ENCODE results near the gene PAM16. TPM values are rescaled to one million over a fixed set of nuclear protein-coding genes. Genes with fewer than 3 reads are reported as not detected.

PAM16 gene
- total and polyA plus RNA-seq, 4 donors: 18.3 to 55.3 (median 38.4) TPM

GRCh38 chr16:4377573-4378154 lies 26.5 kb upstream of the PAM16 start:
- Histone ChIP-seq H3K4me1 (ENCODE audit: control insufficient read depth, insufficient read depth, low read length) (peaks cover 63% of the 10 kb centered on the region), H3K9me3 (ENCODE audit: control insufficient read depth, insufficient read depth, low read length) (no peaks in the 10 kb centered on the region), H3K36me3 (ENCODE audit: control insufficient read depth, insufficient read depth, low read length) (peaks cover 77% of the 10 kb centered on the region), H3K4me3 (ENCODE audit: low read depth, low read length) (no peak overlapping the region), H3K27ac (ENCODE audit: low read depth, low read length) (no peak overlapping the region), H3K27me3 (ENCODE audit: control insufficient read depth, insufficient read depth, low read length) (no peaks in the 10 kb centered on the region)
- 65% methylated on average over 12 of the region's 12 CpGs for WGBS (ENCODE audit: insufficient coverage)
- DNase-seq (ENCODE audit: low read depth in 4 of 6, low spot score in 6 of 6): no peak

DNA sequence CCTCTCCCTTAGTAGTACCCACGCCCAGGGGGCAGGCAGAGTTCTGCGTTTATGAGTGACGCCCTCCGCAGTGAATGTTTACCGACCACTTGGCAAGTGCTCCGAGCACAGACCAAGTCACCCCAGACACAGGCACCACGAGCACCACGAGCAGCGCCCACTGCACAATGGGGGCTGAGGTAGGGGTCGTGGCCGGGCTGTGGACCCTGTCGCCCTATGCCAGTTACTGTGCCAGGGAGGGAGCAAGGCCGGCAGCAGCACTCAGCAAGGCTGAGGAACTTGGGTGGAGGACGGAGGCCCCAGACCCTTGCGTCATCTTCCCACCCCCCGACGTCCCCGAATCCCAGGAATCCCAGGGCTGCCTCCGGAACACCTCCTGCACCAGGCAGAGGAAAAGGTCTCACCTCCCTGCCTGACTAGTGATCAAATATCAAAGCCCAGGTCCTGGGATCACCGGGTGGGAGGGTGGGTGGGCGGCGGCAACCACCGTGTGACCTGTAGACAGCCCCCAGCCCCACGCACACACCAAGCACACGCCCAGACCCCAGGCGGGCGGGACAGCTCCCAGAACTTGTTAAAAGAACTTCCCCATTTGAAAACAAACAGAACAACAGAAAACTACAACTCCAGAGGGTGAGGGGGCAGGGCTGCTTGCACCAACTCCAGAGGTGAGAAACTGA lies 25.9 kb upstream of the PAM16 start:
- Histone ChIP-seq H3K27ac (ENCODE audit: low read depth, low read length) (peak overlapping the region; percentile 25), H3K4me3 (ENCODE audit: low read depth, low read length) (no peak overlapping the region), H3K36me3 (ENCODE audit: control insufficient read depth, insufficient read depth, low read length) (peaks cover 71% of the 10 kb centered on the region), H3K4me1 (ENCODE audit: control insufficient read depth, insufficient read depth, low read length) (peaks cover 70% of the 10 kb centered on the region), H3K9me3 (ENCODE audit: control insufficient read depth, insufficient read depth, low read length) (no peaks in the 10 kb centered on the region), H3K27me3 (ENCODE audit: control insufficient read depth, insufficient read depth, low read length) (no peaks in the 10 kb centered on the region)
- 70% methylated on average over 17 of the region's 27 CpGs for WGBS (ENCODE audit: insufficient coverage)
- DNase-seq (ENCODE audit: low read depth in 4 of 6, low spot score in 6 of 6): no peak

DNA sequence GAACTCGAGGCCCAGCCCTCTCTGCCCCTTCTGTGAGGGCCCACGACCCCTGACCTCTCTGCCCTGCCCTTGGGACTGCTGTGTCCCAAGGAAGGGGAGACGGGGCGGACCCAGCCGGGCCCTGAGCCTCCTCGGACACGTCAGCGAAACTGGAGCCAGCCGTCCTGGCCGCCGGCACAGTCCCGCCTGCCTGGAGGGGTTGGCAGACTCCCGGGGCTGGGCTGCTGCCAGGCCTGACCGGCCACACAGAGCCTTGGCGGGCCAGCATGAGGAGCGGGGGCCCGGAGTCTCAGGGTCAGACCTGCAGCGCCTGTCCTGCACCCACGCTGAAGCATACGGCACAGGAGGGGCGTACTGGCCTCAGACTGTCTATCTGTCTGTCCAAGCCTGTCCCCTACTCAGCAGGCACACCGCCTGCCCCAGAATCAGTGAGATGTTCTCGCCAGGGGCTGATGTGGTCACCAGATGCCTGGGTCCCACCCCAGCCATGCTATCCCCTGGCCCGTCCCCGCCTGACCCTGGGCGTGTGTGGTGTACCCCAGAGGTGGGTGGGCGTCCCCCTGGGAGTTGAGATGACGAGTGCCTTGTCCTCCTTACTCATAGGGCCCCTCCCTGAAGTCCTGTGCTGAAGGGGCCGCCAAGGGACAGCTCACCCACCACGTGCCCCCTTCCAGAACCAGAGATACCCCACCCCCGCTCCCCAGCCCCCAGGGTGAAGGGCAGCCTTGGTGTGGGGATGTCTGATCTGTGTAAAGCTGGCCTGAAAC lies 25.2 kb upstream of the PAM16 start:
- 45% methylated on average over 28 of the region's 31 CpGs for WGBS (ENCODE audit: insufficient coverage)
- H3K27ac ChIP-seq (ENCODE audit: low read depth, low read length): peak overlapping the region; percentile 67
- peaks cover 64% of the 10 kb centered on the region for H3K36me3 ChIP-seq (ENCODE audit: control insufficient read depth, insufficient read depth, low read length)
- no peak overlapping the region for H3K4me3 ChIP-seq (ENCODE audit: low read depth, low read length)
- H3K9me3 ChIP-seq (ENCODE audit: control insufficient read depth, insufficient read depth, low read length): no peaks in the 10 kb centered on the region
- peak in 3 of 6 donors; percentile 47 to 84 (median 50) for DNase-seq (ENCODE audit: low read depth in 4 of 6, low spot score in 6 of 6)
- peaks cover 73% of the 10 kb centered on the region for H3K4me1 ChIP-seq (ENCODE audit: control insufficient read depth, insufficient read depth, low read length)
- H3K27me3 ChIP-seq (ENCODE audit: control insufficient read depth, insufficient read depth, low read length): no peaks in the 10 kb centered on the region

DNA sequence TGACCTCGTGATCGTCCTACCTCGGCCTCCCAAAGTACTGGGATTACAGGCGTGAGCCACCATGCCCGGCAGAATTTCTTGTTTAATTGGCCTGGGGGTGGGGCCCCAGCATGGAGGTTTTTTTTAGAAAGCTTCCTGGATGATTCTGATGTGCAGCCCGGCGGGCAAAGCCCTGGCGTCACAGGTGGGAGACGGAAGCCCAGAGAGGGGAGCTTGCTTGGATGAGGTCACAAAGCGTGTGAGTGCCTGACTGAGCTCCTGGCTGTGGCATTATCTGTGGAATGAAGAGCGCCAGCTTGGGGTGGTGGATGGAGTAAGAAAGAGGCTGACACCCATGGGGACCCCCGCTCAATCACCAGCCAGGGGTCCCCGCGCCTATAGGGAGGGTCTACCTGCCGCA lies 24.6 kb upstream of the PAM16 start:
- 89% methylated on average over 15 of the region's 15 CpGs for WGBS (ENCODE audit: insufficient coverage)
- H3K9me3 ChIP-seq (ENCODE audit: control insufficient read depth, insufficient read depth, low read length): no peaks in the 10 kb centered on the region
- peak overlapping the region; percentile 67 for H3K27ac ChIP-seq (ENCODE audit: low read depth, low read length)
- H3K4me3 ChIP-seq (ENCODE audit: low read depth, low read length): no peak overlapping the region
- no peaks in the 10 kb centered on the region for H3K27me3 ChIP-seq (ENCODE audit: control insufficient read depth, insufficient read depth, low read length)
- peaks cover 58% of the 10 kb centered on the region for H3K36me3 ChIP-seq (ENCODE audit: control insufficient read depth, insufficient read depth, low read length)
- peaks cover 79% of the 10 kb centered on the region for H3K4me1 ChIP-seq (ENCODE audit: control insufficient read depth, insufficient read depth, low read length)
- DNase-seq (ENCODE audit: low read depth in 4 of 6, low spot score in 6 of 6): no peak

DNA sequence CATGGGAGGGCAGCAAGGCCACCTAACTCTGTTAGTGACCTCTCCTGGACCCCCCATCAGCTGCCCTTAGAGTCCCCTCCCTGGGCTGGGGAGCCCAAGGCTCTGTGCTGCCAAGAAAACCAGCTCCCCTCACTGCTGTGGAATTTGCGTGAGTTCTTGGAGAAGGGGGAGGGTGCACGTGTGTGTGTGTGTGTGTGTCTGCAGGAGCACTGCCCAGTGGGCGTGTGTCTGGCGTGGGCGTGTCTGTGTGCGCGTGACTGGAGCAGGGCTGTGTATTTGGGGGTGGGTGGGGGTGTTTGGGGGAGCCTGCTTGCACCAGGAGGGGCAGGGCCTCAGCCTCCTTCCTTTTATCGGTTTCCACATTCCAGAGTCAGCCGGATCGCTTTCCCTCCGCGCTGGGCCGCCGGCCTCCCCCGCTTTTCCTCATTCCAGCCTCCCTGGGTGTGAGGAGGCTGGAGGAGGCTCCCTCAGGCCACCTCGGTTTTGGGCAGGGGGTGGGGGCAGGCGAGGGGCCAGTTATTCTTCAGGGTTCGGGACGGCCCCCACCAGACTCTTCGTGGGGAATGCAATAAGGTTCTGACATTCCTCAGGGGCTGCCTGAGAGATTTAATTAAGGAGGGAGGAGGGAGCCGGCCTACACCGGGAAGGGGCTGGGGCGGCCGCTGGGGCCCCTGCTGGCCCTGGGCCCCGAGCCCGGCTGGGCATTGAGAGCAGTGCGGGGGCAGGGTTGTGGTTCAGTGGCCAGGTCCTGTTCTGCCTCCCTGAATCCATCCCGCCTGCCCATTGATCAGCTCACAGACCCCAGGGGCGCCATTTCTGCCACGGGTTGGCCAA lies 23.0 kb upstream of the PAM16 start:
- 12% methylated on average over 6 of the region's 30 CpGs for WGBS (ENCODE audit: insufficient coverage)
- H3K9me3 ChIP-seq (ENCODE audit: control insufficient read depth, insufficient read depth, low read length): no peaks in the 10 kb centered on the region
- peaks cover 81% of the 10 kb centered on the region for H3K4me1 ChIP-seq (ENCODE audit: control insufficient read depth, insufficient read depth, low read length)
- peaks cover 50% of the 10 kb centered on the region for H3K36me3 ChIP-seq (ENCODE audit: control insufficient read depth, insufficient read depth, low read length)
- H3K27me3 ChIP-seq (ENCODE audit: control insufficient read depth, insufficient read depth, low read length): no peaks in the 10 kb centered on the region
- H3K4me3 ChIP-seq (ENCODE audit: low read depth, low read length): peak overlapping the region; percentile 26
- H3K27ac ChIP-seq (ENCODE audit: low read depth, low read length): peak overlapping the region; percentile 83
- DNase-seq (ENCODE audit: low read depth in 4 of 6, low spot score in 6 of 6): peak in 3 of 6 donors; percentile 31 to 78 (median 45)

DNA sequence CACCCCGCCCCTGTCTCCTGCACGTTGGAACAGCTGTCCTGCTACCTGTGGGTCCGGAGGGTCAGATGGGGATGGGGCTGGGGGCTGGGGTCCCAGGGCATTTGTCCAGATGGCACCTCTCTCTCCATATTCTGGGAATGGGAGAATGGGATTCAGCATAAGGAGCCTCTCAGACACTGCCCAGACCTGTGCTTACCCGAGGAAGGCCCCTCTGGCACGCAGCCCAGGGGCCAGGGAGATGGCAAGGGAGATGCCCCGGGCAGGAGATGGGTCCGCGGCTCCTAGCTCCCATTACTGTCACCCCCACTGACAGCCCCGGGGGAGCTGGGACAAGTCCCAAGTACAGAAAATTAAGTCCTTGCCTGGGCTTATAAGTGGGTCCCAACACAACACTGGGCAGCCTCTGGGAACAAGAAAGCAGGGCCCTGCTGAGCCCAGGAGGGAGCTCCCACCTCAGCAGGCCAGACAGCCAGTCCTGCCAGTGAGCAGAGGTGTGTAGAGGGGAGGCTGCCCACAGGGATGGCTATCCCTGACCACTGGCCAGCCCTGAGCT lies 22.3 kb upstream of the PAM16 start:
- peak overlapping the region; percentile 56 for H3K4me3 ChIP-seq (ENCODE audit: low read depth, low read length)
- 37% methylated on average over 6 of the region's 9 CpGs for WGBS (ENCODE audit: insufficient coverage)

DNA sequence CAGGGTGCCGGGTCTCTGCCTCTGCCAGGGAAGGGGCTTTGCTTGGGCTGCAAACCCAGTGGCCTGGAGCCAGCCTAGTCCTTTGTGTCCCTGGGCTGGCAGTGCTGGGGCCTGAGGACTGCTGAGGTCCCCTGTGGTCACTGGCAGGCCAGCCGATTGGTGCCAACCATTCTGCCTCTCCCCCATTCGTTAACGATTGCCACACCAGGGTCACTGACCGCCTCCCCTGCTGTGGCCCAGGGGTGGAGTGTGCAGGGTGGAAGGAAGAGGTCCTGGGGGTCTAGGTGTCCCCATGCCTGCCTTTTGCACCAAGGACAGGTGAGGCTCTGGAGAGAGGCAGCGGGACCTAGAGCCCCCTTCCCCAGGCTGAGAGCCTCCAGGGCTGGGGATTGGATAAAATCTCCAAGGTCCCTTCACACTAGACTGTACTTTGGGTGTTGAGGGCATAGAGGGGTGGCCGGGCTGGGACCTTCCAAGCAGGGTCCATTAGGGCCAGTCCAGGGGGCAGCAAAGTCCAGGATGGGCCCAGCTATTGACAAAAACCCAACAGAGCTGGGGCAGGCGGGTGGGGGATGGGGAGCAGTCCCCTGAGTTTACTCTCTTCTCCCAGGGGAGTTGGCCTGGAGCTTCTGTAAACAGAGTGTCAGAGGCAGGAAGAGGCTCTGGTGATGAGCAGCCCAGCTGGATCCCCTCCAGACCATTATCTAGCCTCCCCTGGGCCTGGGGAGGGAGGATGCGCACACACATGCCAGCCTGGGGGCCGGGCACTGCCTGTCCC lies 21.6 kb upstream of the PAM16 start:
- peak in 2 of 6 donors; percentile 19 to 67 for DNase-seq (ENCODE audit: low read depth in 4 of 6, low spot score in 6 of 6)
- peaks cover 70% of the 10 kb centered on the region for H3K4me1 ChIP-seq (ENCODE audit: control insufficient read depth, insufficient read depth, low read length)
- 72% methylated on average over 3 of the region's 10 CpGs for WGBS (ENCODE audit: insufficient coverage)
- H3K36me3 ChIP-seq (ENCODE audit: control insufficient read depth, insufficient read depth, low read length): peaks cover 44% of the 10 kb centered on the region
- H3K27me3 ChIP-seq (ENCODE audit: control insufficient read depth, insufficient read depth, low read length): no peaks in the 10 kb centered on the region
- H3K9me3 ChIP-seq (ENCODE audit: control insufficient read depth, insufficient read depth, low read length): no peaks in the 10 kb centered on the region
- H3K4me3 ChIP-seq (ENCODE audit: low read depth, low read length): peak overlapping the region; percentile 56
- H3K27ac ChIP-seq (ENCODE audit: low read depth, low read length): peak overlapping the region; percentile 40

More for the DNA sequence above, 22.3 kb upstream of the PAM16 start:
- H3K4me1 ChIP-seq (ENCODE audit: control insufficient read depth, insufficient read depth, low read length): peaks cover 77% of the 10 kb centered on the region
- no peaks in the 10 kb centered on the region for H3K27me3 ChIP-seq (ENCODE audit: control insufficient read depth, insufficient read depth, low read length)
- H3K36me3 ChIP-seq (ENCODE audit: control insufficient read depth, insufficient read depth, low read length): peaks cover 48% of the 10 kb centered on the region
- H3K9me3 ChIP-seq (ENCODE audit: control insufficient read depth, insufficient read depth, low read length): no peaks in the 10 kb centered on the region
- no peak for DNase-seq (ENCODE audit: low read depth in 4 of 6, low spot score in 6 of 6)
- H3K27ac ChIP-seq (ENCODE audit: low read depth, low read length): peak overlapping the region; percentile 83

- no peak for DNase-seq (ENCODE audit: low read depth in 4 of 6, low spot score in 6 of 6)
- H3K27me3 ChIP-seq (ENCODE audit: control insufficient read depth, insufficient read depth, low read length): no peaks in the 10 kb centered on the region
- H3K4me3 ChIP-seq (ENCODE audit: low read depth, low read length): peak overlapping the region; percentile 56
- H3K4me1 ChIP-seq (ENCODE audit: control insufficient read depth, insufficient read depth, low read length): peaks cover 64% of the 10 kb centered on the region
- no peaks in the 10 kb centered on the region for H3K9me3 ChIP-seq (ENCODE audit: control insufficient read depth, insufficient read depth, low read length)
- H3K27ac ChIP-seq (ENCODE audit: low read depth, low read length): no peak overlapping the region
- WGBS (ENCODE audit: insufficient coverage): 2% methylated on average over 43 of the region's 43 CpGs
- peaks cover 42% of the 10 kb centered on the region for H3K36me3 ChIP-seq (ENCODE audit: control insufficient read depth, insufficient read depth, low read length)
These were observed 21.0 kb upstream of the PAM16 start for GRCh38 chr16:4372001-4372577.
